Liver (tissue), 9 donors: ENCODE results near the gene ADA. TPM values are rescaled to one million over a fixed set of nuclear protein-coding genes. Genes with fewer than 3 reads are reported as not detected.

Experiments used
- DNase-seq: peaks from one replicate; pipeline ENCODE4 v3.0.0-alpha.2; 2017; ENCODE audit warnings: low spot score
- H3K27ac ChIP-seq, 2 donors: one replicate each; pipeline ENCODE4 v1.7.0; 2013; ENCODE audit warnings: inconsistent platforms in 2 of 2, low read length in 2 of 2, control low read depth in 1 of 2, low read depth in 1 of 2, mild to moderate bottlenecking in 1 of 2
- H3K27me3 ChIP-seq, 4 donors: one replicate each; pipeline versions ENCODE4 v1.6.1 to v1.7.0; 2013; ENCODE audit warnings: low read length in 3 of 4, inconsistent platforms in 1 of 4, mild to moderate bottlenecking in 1 of 4, moderate library complexity in 1 of 4; ENCODE audit not compliant: control insufficient read depth in 4 of 4, insufficient read depth in 4 of 4
- H3K36me3 ChIP-seq, 4 donors: one replicate each; pipeline versions ENCODE4 v1.6.1 to v1.7.0; 2013; ENCODE audit warnings: low read length in 3 of 4, mild to moderate bottlenecking in 3 of 4, low read depth in 1 of 4, moderate library complexity in 1 of 4; ENCODE audit not compliant: control insufficient read depth in 4 of 4, insufficient read depth in 3 of 4
- H3K4me1 ChIP-seq, 4 donors: one replicate each; pipeline versions ENCODE4 v1.6.1 to v1.7.0; 2013; ENCODE audit warnings: low read length in 3 of 4, mild to moderate bottlenecking in 3 of 4, moderate library complexity in 1 of 4; ENCODE audit not compliant: control insufficient read depth in 4 of 4, insufficient read depth in 4 of 4
- H3K4me3 ChIP-seq, 3 donors: one replicate each; pipeline versions ENCODE4 v1.6.1 to v1.7.0; 2013; ENCODE audit warnings: low read length in 3 of 3, control low read depth in 1 of 3, low read depth in 1 of 3, mild to moderate bottlenecking in 1 of 3
- H3K9ac ChIP-seq, 2 donors: one replicate each; pipeline ENCODE4 v1.7.0; 2013; ENCODE audit warnings: low read length in 2 of 2, mild to moderate bottlenecking in 2 of 2, moderate library complexity in 2 of 2, control low read depth in 1 of 2, low read depth in 1 of 2
- H3K9me3 ChIP-seq, 4 donors: one replicate each; pipeline versions ENCODE4 v1.6.1 to v1.7.0; 2013; ENCODE audit warnings: low read length in 3 of 4; ENCODE audit not compliant: control insufficient read depth in 4 of 4
- ATF3 ChIP-seq: IDR thresholded peaks from 2 replicates; pipeline ENCODE4 v1.6.1; 2016; ENCODE audit warnings: antibody characterized with exemption
- CTCF ChIP-seq: fragments of 150-350 bp; IDR thresholded peaks from 2 replicates; pipeline ENCODE4 v1.5.1; 2017; ENCODE audit warnings: improper control_type of control experiment, low read depth, low read length; ENCODE audit not compliant: missing input control
- EGR1 ChIP-seq, 2 donors: IDR thresholded peaks; 2 replicates each; pipeline ENCODE4 v1.6.1; 2016 to 2018; ENCODE audit warnings: antibody characterized with exemption in 2 of 2, low read depth in 2 of 2
- FOXA1 ChIP-seq: IDR thresholded peaks from 2 replicates; pipeline ENCODE4 v1.6.1; 2016; ENCODE audit warnings: antibody characterized with exemption
- FOXA2 ChIP-seq: IDR thresholded peaks from 2 replicates; pipeline ENCODE4 v1.6.1; 2016; ENCODE audit warnings: antibody characterized with exemption
- GABPA ChIP-seq, 2 donors: IDR thresholded peaks in 1 of 2; conservative IDR thresholded peaks in 1 of 2; 2 replicates each; pipeline ENCODE4 v1.6.1; 2016; ENCODE audit warnings: antibody characterized with exemption in 2 of 2, mild to moderate bottlenecking in 1 of 2, moderate library complexity in 1 of 2
- HNF4A ChIP-seq, 2 donors: conservative IDR thresholded peaks; 2 replicates each; pipeline ENCODE4 v1.6.1; 2016; ENCODE audit warnings: antibody characterized with exemption in 2 of 2, mild to moderate bottlenecking in 2 of 2
- HNF4G ChIP-seq: IDR thresholded peaks from 2 replicates; pipeline ENCODE4 v1.6.1; 2016; ENCODE audit warnings: antibody characterized with exemption
- JUND ChIP-seq, 2 donors: IDR thresholded peaks; 2 replicates each; pipeline ENCODE4 v1.6.1; 2016; ENCODE audit warnings: antibody characterized with exemption in 2 of 2
- MAX ChIP-seq: IDR thresholded peaks from 2 replicates; pipeline ENCODE4 v1.6.1; 2016; ENCODE audit warnings: antibody characterized with exemption
- NR2F2 ChIP-seq: IDR thresholded peaks from 2 replicates; pipeline ENCODE4 v1.6.1; 2016; ENCODE audit warnings: antibody characterized with exemption
- RAD21 ChIP-seq, 2 donors: IDR thresholded peaks; 2 replicates each; pipeline ENCODE4 v1.6.1; 2016; ENCODE audit warnings: antibody characterized with exemption in 2 of 2, mild to moderate bottlenecking in 2 of 2
- REST ChIP-seq: IDR thresholded peaks from 2 replicates; pipeline ENCODE4 v1.6.1; 2016; ENCODE audit warnings: antibody characterized with exemption, mild to moderate bottlenecking
- RXRA ChIP-seq, 2 donors: IDR thresholded peaks; 2 replicates each; pipeline ENCODE4 v1.6.1; 2017 to 2018; ENCODE audit warnings: antibody characterized with exemption in 2 of 2, mild to moderate bottlenecking in 1 of 2
- SP1 ChIP-seq: IDR thresholded peaks from 2 replicates; pipeline ENCODE4 v1.6.1; 2018; ENCODE audit warnings: antibody characterized with exemption, mild to moderate bottlenecking
- TAF1 ChIP-seq: conservative IDR thresholded peaks from 2 replicates; pipeline ENCODE4 v1.6.1; 2016; ENCODE audit warnings: antibody characterized with exemption, mild to moderate bottlenecking
- YY1 ChIP-seq: IDR thresholded peaks from 2 replicates; pipeline ENCODE4 v1.6.1; 2016; ENCODE audit warnings: antibody characterized with exemption, mild to moderate bottlenecking
- ZBTB33 ChIP-seq: IDR thresholded peaks from 2 replicates; pipeline ENCODE4 v1.6.1; 2016; ENCODE audit warnings: antibody characterized with exemption
- WGBS: extraction: QIAGEN DNeasy Blood & Tissue Kit; methylation state at CpG from one replicate; pipeline ENCODE4 v1.1.7; 2013; 5-methylcytosine and 5-hydroxymethylcytosine counted together
- polyA plus RNA-seq, 2 donors: library from polyadenylated mRNA; stranded (reverse) in 1 of 2; unstranded in 1 of 2; fragments of 200-250 nt in 1 of 2; fragments of >200 nt in 1 of 2; fragmentation: Nextera tagmentation in 1 of 2; extraction: Ambion mirVana in 1 of 2; gene quantifications; one replicate each; pipeline versions ENCODE4 v1.2.1 to v1.2.3, GENCODE V29; 2013 to 2015
- total RNA-seq, 2 donors: library from RNA; depleted of rRNA; stranded (reverse); fragments of >200 nt; gene quantifications; one replicate each; pipeline ENCODE4 v1.2.3, GENCODE V29; 2014
- donor health status: healthy.
- donor health status: healthy.
- donor health status: healthy.
- donor health status: healthy.
- donor health status: healthy.

Gene ADA
- total and polyA plus RNA-seq, 4 donors, result 2.9 to 7.7 (median 3.0) TPM

- no peak for TF ChIP-seq NR2F2
- no peak for TF ChIP-seq FOXA1
- no peak for TF ChIP-seq GABPA (IDR thresholded peaks at IDR 0.05 in 1 of 2, conservative IDR thresholded peaks at IDR 0.05 in 1 of 2)
- no peak for TF ChIP-seq CTCF
- no peak for TF ChIP-seq HNF4A (conservative IDR thresholded peaks at IDR 0.05)
- TF ChIP-seq SP1, result no peak
- TF ChIP-seq RXRA (IDR thresholded peaks at IDR 0.05), result no peak
- TF ChIP-seq ATF3, result no peak
- no peak for TF ChIP-seq REST
- no peak for TF ChIP-seq ZBTB33
- no peak for TF ChIP-seq RAD21 (IDR thresholded peaks at IDR 0.05)
- TF ChIP-seq EGR1 (IDR thresholded peaks at IDR 0.05; ENCODE audit: low read depth in 2 of 2), result no peak
- no peak for TF ChIP-seq JUND (IDR thresholded peaks at IDR 0.05)
- no peak for TF ChIP-seq YY1
- no peak for TF ChIP-seq TAF1
- TF ChIP-seq HNF4G, result no peak
- TF ChIP-seq MAX, result no peak
- TF ChIP-seq FOXA2, result no peak
- H3K27me3 ChIP-seq, result no peaks in the 10 kb centered on the region
- no peak overlapping the region for H3K9ac ChIP-seq
- no peak overlapping the region for H3K4me3 ChIP-seq
- no peaks in the 10 kb centered on the region for H3K36me3 ChIP-seq
- H3K4me1 ChIP-seq, result no peaks in the 10 kb centered on the region
- H3K27ac ChIP-seq, result no peak overlapping the region
- DNase-seq, result no peak
- 75% methylated on average over 3 of the region's 3 CpGs for WGBS
- H3K9me3 ChIP-seq, result no peaks in the 10 kb centered on the region
These were observed 14.6 kb upstream of the ADA start for GRCh38 chr20:44666066-44666465.
